Astrocyte (in vitro differentiated cells and primary cell): Measurements from ENCODE around the gene PTH2R. TPM values are rescaled to one million over a fixed set of nuclear protein-coding genes. Genes with fewer than 3 reads are reported as not detected.

Experiments used
- DNase-seq: peaks from one replicate; pipeline ENCODE4 v3.0.0-alpha.2; 2010; ENCODE audit warnings: low read depth
- FAIRE-seq: peaks from 2 replicates; lab custom pipeline; 2011; peaks lifted over from hg19 to GRCh38; lab: Jason Lieb, UNC
- H2AFZ ChIP-seq: 2 replicates; pipeline ENCODE4 v1.6.0; 2012; ENCODE audit warnings: low read depth, low read length, inconsistent platforms
- H3K27ac ChIP-seq: 2 replicates; pipeline ENCODE4 v1.5.1; 2011; ENCODE audit warnings: low read depth, low read length, inconsistent platforms
- H3K27me3 ChIP-seq: 2 replicates; pipeline ENCODE4 v1.6.0; 2011; ENCODE audit warnings: low read length, inconsistent platforms; ENCODE audit not compliant: insufficient read depth
- H3K36me3 ChIP-seq: 2 replicates; pipeline ENCODE4 v1.5.1; 2011; ENCODE audit warnings: low read length, inconsistent platforms; ENCODE audit not compliant: insufficient read depth
- H3K4me1 ChIP-seq: 2 replicates; pipeline ENCODE4 v1.5.1; 2011; ENCODE audit warnings: low read length, inconsistent platforms; ENCODE audit not compliant: insufficient read depth
- H3K4me2 ChIP-seq: 2 replicates; pipeline ENCODE4 v1.6.0; 2012; ENCODE audit warnings: low read length, inconsistent platforms
- H3K4me3 ChIP-seq: 2 replicates; pipeline ENCODE4 v1.5.1; 2011; ENCODE audit warnings: low read depth, mild to moderate bottlenecking, low read length, inconsistent platforms; ENCODE audit not compliant: insufficient read depth
- H3K79me2 ChIP-seq: 2 replicates; pipeline ENCODE4 v1.6.0; 2012; ENCODE audit warnings: mild to moderate bottlenecking, low read length, inconsistent platforms; ENCODE audit not compliant: insufficient read depth
- H3K9ac ChIP-seq: 2 replicates; pipeline ENCODE4 v1.6.0; 2012; ENCODE audit warnings: mild to moderate bottlenecking, low read length, inconsistent platforms
- H3K9me3 ChIP-seq: 2 replicates; pipeline ENCODE4 v1.5.1; 2012; ENCODE audit warnings: low read depth, mild to moderate bottlenecking, low read length, inconsistent platforms; ENCODE audit not compliant: insufficient read depth
- H4K20me1 ChIP-seq: 2 replicates; pipeline ENCODE4 v1.6.0; 2012; ENCODE audit warnings: low read length, inconsistent platforms; ENCODE audit not compliant: insufficient read depth
- H3K27ac Mint-ChIP-seq: one replicate; pipeline ENCODE4 v1.8.0; 2021; ENCODE audit warnings: mild to moderate bottlenecking, mixed read lengths; ENCODE audit not compliant: unreplicated experiment
- H3K27me3 Mint-ChIP-seq: one replicate; pipeline ENCODE4 v1.8.0; 2021; ENCODE audit warnings: low read depth, mixed read lengths; ENCODE audit not compliant: unreplicated experiment
- H3K36me3 Mint-ChIP-seq: one replicate; pipeline ENCODE4 v1.8.0; 2021; ENCODE audit warnings: low read depth, mixed read lengths; ENCODE audit not compliant: unreplicated experiment
- H3K4me1 Mint-ChIP-seq: one replicate; pipeline ENCODE4 v1.8.0; 2021; ENCODE audit warnings: low read depth, mixed read lengths; ENCODE audit not compliant: unreplicated experiment
- H3K4me3 Mint-ChIP-seq: one replicate; pipeline ENCODE4 v1.8.0; 2021; ENCODE audit warnings: mild to moderate bottlenecking, moderate library complexity, mixed read lengths; ENCODE audit not compliant: unreplicated experiment
- H3K9me3 Mint-ChIP-seq: one replicate; pipeline ENCODE4 v1.8.0; 2021; ENCODE audit warnings: mild to moderate bottlenecking, mixed read lengths; ENCODE audit not compliant: unreplicated experiment
- EZH2 ChIP-seq: IDR thresholded peaks from 2 replicates; pipeline ENCODE4 v1.6.1; 2012; ENCODE audit warnings: mild to moderate bottlenecking, low read length, inconsistent platforms; ENCODE audit not compliant: insufficient read depth
- total RNA-seq: library from RNA; stranded (reverse); gene quantifications from 2 replicates; pipeline ENCODE4 v1.2.1, GENCODE V29; 2021
- TF ChIP-seq, protein P1 (sequence below): IDR thresholded peaks from 2 replicates; pipeline ENCODE4 v1.5.1; 2011; ENCODE audit warnings: low read depth, mild to moderate bottlenecking, inconsistent platforms, low read length, moderate library complexity; ENCODE audit not compliant: insufficient read depth

PTH2R gene
- total RNA-seq, 1 donor from 2014 or later = not detected

DNA sequence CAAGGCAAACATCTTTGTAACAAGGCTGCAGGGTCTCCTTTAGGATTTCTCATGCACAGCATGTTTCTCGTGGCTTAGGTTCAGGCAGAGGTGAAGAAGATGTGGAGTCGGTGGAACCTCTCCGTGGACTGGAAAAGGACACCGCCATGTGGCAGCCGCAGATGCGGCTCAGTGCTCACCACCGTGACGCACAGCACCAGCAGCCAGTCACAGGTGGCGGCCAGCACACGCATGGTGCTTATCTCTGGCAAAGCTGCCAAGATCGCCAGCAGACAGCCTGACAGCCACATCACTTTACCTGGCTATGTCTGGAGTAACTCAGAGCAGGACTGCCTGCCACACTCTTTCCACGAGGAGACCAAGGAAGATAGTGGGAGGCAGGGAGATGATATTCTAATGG is 86.6 kb downstream of the PTH2R start:
- Histone ChIP-seq H3K4me2 (no peak overlapping the region), H3K4me1 (no peaks in the 10 kb centered on the region), H3K36me3 (no peaks in the 10 kb centered on the region), H3K9ac (no peak overlapping the region), H3K27ac (no peak overlapping the region), H2AFZ (no peak overlapping the region), H4K20me1 (no peaks in the 10 kb centered on the region), H3K79me2 (no peaks in the 10 kb centered on the region), H3K27me3 (no peaks in the 10 kb centered on the region), H3K9me3 (no peaks in the 10 kb centered on the region), H3K4me3 (no peak overlapping the region)
- Mint-ChIP-seq H3K9me3 (no peaks in the 10 kb centered on the region), H3K27ac (no peak overlapping the region), H3K4me3 (no peak overlapping the region), H3K27me3 (no peaks in the 10 kb centered on the region), H3K36me3 (no peaks in the 10 kb centered on the region), H3K4me1 (peaks cover 3% of the 10 kb centered on the region)
- DNase-seq (no peak), FAIRE-seq (no peak)
- no peak for TF ChIP-seq EZH2
- TF ChIP-seq, protein P1, sequence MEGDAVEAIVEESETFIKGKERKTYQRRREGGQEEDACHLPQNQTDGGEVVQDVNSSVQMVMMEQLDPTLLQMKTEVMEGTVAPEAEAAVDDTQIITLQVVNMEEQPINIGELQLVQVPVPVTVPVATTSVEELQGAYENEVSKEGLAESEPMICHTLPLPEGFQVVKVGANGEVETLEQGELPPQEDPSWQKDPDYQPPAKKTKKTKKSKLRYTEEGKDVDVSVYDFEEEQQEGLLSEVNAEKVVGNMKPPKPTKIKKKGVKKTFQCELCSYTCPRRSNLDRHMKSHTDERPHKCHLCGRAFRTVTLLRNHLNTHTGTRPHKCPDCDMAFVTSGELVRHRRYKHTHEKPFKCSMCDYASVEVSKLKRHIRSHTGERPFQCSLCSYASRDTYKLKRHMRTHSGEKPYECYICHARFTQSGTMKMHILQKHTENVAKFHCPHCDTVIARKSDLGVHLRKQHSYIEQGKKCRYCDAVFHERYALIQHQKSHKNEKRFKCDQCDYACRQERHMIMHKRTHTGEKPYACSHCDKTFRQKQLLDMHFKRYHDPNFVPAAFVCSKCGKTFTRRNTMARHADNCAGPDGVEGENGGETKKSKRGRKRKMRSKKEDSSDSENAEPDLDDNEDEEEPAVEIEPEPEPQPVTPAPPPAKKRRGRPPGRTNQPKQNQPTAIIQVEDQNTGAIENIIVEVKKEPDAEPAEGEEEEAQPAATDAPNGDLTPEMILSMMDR = no peak

DNA sequence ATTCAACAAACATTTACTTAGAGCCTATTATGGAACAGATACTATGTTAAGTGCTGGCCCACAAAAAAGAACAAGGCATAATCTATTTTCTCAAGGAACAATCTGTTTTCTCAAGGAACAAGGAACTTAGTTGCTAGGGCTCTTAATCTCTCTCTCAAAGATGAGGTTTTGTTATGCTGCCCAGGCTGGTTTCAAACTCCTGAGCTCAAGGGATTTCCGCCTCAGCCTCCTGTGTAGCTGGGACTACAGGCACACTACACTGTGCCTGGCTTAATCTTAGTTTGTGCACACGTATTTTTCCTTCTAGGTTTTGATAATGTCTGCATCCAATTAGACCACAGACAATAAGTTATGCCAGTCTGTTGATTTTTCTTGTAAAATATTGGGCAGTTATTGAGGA is 89.5 kb downstream of the PTH2R start:
- no peak overlapping the region for H3K9ac ChIP-seq
- H3K4me3 Mint-ChIP-seq = no peak overlapping the region
- H3K4me2 ChIP-seq = no peak overlapping the region
- H3K9me3 Mint-ChIP-seq = no peaks in the 10 kb centered on the region
- no peaks in the 10 kb centered on the region for H4K20me1 ChIP-seq
- no peaks in the 10 kb centered on the region for H3K27me3 ChIP-seq
- H3K36me3 ChIP-seq = no peaks in the 10 kb centered on the region
- peaks cover 3% of the 10 kb centered on the region for H3K4me1 Mint-ChIP-seq
- no peaks in the 10 kb centered on the region for H3K36me3 Mint-ChIP-seq
- H2AFZ ChIP-seq = no peak overlapping the region
- H3K9me3 ChIP-seq = no peaks in the 10 kb centered on the region
- TF ChIP-seq EZH2 = no peak
- TF ChIP-seq, protein P1 = no peak
- H3K79me2 ChIP-seq = no peaks in the 10 kb centered on the region
- H3K27ac Mint-ChIP-seq = no peak overlapping the region
- no peak overlapping the region for H3K27ac ChIP-seq
- no peak overlapping the region for H3K4me3 ChIP-seq
- no peaks in the 10 kb centered on the region for H3K4me1 ChIP-seq
- FAIRE-seq (no peak), DNase-seq (no peak)
- H3K27me3 Mint-ChIP-seq = no peaks in the 10 kb centered on the region

DNA sequence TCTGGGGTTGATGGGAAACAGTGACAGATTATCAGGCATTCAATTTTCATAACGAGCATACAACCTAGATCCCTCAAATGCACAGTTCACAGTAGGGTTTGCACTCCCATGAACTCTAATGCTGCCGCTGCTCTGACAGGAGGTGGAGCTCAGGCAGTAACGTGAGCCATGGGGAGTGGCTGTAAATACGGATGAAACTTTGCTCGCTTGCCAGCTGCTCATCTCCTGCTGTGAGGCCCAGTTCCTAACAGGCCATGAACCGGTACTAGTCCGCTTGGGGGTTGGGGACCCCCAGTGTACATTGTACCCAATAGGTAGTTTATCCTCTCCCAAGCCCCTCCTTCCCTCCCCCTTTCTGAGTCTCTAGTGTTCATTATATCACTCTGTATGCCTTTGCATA is 94.6 kb downstream of the PTH2R start:
- Histone ChIP-seq H3K9ac (no peak overlapping the region), H3K27ac (no peak overlapping the region), H3K4me2 (no peak overlapping the region), H3K27me3 (no peaks in the 10 kb centered on the region), H3K9me3 (no peaks in the 10 kb centered on the region), H3K4me3 (no peak overlapping the region), H3K4me1 (no peaks in the 10 kb centered on the region), H3K36me3 (no peaks in the 10 kb centered on the region), H2AFZ (no peak overlapping the region), H3K79me2 (no peaks in the 10 kb centered on the region), H4K20me1 (no peaks in the 10 kb centered on the region)
- DNase-seq = no peak
- FAIRE-seq = no peak
- Mint-ChIP-seq H3K4me1 (no peaks in the 10 kb centered on the region), H3K4me3 (no peak overlapping the region), H3K27me3 (no peaks in the 10 kb centered on the region), H3K9me3 (no peaks in the 10 kb centered on the region), H3K27ac (no peak overlapping the region), H3K36me3 (no peaks in the 10 kb centered on the region)
- TF ChIP-seq, protein P1 = no peak
- TF ChIP-seq EZH2 = no peak
